T-helper 2 cell treated with Interferon-gamma antibody and Interleukin-4, amounts not matched to agents 5 μg/mL and 100 μg/mL, for 36 hours (primary cell): ENCODE measurements around the gene CHST15.

Experiments
- DNase-seq: peaks from one replicate; pipeline ENCODE4 v3.0.0; 2021; ENCODE audit warnings: low spot score
- H3K27ac Mint-ChIP-seq: one replicate; pipeline ENCODE4 v1.8.0; 2021; ENCODE audit warnings: mild to moderate bottlenecking, mixed read lengths
- H3K27me3 Mint-ChIP-seq: one replicate; pipeline ENCODE4 v1.8.0; 2021; ENCODE audit warnings: low read depth, mixed read lengths
- H3K36me3 Mint-ChIP-seq: one replicate; pipeline ENCODE4 v1.8.0; 2021; ENCODE audit warnings: low read depth, mixed read lengths
- H3K4me1 Mint-ChIP-seq: one replicate; pipeline ENCODE4 v1.8.0; 2021; ENCODE audit warnings: low read depth, mixed read lengths
- H3K4me3 Mint-ChIP-seq: one replicate; pipeline ENCODE4 v1.8.0; 2022; ENCODE audit warnings: mild to moderate bottlenecking, moderate library complexity, mixed read lengths
- H3K9me3 Mint-ChIP-seq: one replicate; pipeline ENCODE4 v1.8.0; 2021; ENCODE audit warnings: mixed read lengths

The CHST15 gene

DNA sequence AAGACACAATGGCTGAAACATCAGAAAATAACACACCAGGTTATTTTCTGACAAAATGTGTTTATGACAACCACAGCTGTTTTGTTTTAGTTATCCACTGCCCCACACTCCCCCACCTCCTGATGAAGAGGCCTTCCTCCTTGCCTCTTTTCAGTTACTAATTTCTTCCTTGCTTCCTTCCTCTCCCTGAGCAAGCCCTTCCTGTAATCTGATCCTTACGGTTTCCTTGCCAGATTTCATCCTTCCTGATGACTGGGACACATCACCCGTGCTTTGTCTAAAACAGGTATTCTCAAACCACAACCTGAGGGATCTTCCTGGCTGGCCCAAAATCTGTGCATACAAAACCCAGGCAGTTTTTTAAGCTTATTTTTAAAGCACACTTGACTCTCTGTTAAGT is 39.4 kb downstream of the CHST15 start:
- Mint-ChIP-seq H3K36me3 (no peaks in the 10 kb centered on the region), H3K9me3 (no peaks in the 10 kb centered on the region), H3K27ac (no peak overlapping the region), H3K4me3 (no peak overlapping the region), H3K27me3 (peaks cover 3% of the 10 kb centered on the region), H3K4me1 (no peaks in the 10 kb centered on the region)
- no peak for DNase-seq

DNA sequence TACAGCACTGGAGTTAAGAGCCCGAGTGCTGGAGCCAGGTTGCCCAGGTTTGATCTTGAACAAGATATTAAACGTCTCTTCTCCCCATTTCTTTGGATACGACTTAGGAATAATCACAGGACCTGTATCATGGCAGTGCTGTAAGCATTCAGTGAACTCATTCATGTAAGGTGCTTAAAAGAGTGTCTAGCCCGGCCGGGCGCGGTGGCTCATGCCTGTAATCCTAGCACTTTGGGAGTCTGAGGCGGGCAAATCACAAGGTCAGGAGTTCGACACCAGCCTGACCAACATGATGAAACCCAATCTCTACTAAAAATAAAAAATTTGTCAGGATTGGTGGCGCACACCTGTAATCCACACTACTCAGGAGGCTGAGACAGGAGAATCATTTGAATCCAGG is 40.8 kb downstream of the CHST15 start:
- no peaks in the 10 kb centered on the region for H3K4me1 Mint-ChIP-seq
- no peak overlapping the region for H3K4me3 Mint-ChIP-seq
- DNase-seq = no peak
- no peak overlapping the region for H3K27ac Mint-ChIP-seq
- peaks cover 3% of the 10 kb centered on the region for H3K27me3 Mint-ChIP-seq
- no peaks in the 10 kb centered on the region for H3K36me3 Mint-ChIP-seq
- no peaks in the 10 kb centered on the region for H3K9me3 Mint-ChIP-seq

DNA sequence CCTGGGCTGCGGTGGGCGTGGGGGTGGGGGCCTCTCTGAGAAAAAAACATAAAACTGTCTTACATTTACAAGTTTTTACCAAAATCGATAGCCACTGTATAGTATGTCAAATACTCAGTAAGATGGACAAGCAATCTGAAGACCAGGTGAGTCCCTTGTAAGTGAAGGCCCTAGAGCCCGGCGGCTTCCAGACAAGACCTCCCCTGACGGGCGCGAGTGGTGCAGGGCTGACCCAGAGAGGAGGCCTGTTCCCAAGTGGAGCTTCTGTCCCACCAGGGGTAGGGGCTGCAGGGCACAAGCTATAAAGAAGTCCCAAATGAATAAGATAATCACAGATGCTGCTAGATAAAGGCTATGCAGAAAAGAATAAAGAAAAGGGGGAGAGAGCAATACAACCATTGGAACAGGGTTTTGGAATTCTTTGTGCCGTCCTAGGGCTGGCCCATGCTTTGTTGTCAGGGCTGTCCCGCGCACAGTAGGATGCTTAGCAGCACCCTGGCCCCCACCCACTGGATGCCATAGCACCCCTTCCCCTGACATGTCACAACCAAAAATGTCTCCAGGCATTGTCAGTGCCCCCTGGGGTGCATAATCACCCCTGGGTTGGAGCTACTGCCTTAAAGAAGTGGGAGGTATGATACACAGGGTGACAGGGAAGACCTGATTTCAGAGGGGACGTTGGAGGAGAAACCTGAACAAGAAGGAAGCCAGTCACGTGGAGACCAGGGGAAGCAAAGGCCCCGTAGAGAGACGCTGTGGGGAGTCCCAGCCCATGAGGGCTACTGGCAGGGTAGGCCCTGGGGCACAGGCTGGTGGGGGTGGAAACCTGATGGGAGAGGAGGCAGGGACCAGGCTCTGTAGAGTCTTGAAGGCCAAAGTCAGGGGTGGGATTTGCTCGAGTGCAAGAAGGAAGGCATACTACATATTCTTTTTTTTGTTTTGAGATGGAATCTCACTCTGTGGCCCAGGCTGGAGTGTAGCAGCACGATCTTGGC is 43.1 kb downstream of the CHST15 start:
- no peak for DNase-seq
- Mint-ChIP-seq H3K27me3 (peaks cover 3% of the 10 kb centered on the region), H3K4me1 (no peaks in the 10 kb centered on the region), H3K36me3 (no peaks in the 10 kb centered on the region), H3K4me3 (no peak overlapping the region), H3K27ac (no peak overlapping the region), H3K9me3 (no peaks in the 10 kb centered on the region)

DNA sequence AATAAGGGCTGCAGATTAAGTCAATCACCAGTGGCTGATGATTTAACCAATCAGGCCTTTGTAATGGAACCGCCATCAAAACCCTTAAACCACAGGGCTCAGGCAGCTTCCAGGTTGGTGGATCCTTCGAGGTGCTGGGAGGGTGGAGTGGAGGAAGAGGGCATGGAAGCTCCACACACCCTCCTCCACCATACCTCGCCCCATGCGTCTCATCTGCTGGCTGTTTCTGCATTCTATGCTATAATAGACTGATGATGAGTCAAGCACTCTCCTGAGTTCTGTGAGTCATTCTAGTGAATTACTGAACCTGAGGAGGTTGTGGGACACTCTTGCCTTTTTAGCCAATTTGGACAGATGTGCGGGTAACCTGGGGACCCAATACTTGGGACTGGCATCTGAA is 43.9 kb downstream of the CHST15 start:
- no peaks in the 10 kb centered on the region for H3K9me3 Mint-ChIP-seq
- no peak overlapping the region for H3K4me3 Mint-ChIP-seq
- no peak for DNase-seq
- H3K4me1 Mint-ChIP-seq = no peaks in the 10 kb centered on the region
- H3K27ac Mint-ChIP-seq = no peak overlapping the region
- no peaks in the 10 kb centered on the region for H3K36me3 Mint-ChIP-seq
- peaks cover 5% of the 10 kb centered on the region for H3K27me3 Mint-ChIP-seq

DNA sequence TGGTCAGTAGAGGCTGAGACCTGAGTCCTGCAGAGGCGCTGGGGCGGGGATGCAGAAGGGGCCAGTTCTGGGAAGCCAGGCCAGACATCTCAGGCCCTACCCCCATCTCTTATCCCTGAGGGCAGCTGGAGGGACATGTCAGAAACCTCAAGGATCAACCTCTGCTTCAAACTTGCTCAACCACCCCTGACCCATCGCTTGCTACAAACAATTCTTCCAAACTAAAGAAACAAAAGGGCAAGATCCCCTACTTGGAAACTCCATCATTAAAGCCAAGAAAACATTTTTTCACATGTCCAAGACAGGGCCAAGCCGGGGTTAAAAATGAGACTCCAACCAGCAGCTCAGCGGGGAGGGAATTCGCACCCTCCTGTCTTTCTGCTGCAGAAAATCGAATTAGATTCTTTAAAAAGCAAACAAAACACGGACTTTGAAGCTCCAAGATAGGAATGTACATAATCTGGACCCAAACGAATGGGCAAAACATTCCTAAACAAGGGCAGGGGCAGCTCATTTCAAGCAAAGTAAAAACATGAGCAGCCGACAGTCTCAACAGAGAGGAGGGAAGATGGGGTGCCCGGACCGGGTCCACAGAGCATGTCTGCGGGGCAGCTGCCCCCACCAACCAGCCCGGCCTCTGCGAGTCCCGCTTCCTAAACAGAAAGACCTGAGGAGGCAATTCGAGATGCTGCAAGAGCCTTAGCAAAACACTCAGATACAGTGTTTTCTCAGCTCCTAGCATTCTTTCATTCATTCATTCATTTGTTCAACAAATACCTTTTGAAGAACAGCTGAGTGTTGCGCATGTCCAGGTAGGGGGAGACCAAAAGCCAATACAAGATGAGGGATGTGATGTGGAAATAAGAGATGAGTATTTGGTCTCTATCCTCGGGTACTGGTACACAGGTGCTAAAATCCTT is 44.8 kb downstream of the CHST15 start:
- peaks cover under 1% of the 10 kb centered on the region for H3K4me1 Mint-ChIP-seq
- DNase-seq = no peak
- peaks cover 2% of the 10 kb centered on the region for H3K27me3 Mint-ChIP-seq
- no peaks in the 10 kb centered on the region for H3K9me3 Mint-ChIP-seq
- H3K27ac Mint-ChIP-seq = no peak overlapping the region
- H3K36me3 Mint-ChIP-seq = no peaks in the 10 kb centered on the region
- no peak overlapping the region for H3K4me3 Mint-ChIP-seq

DNA sequence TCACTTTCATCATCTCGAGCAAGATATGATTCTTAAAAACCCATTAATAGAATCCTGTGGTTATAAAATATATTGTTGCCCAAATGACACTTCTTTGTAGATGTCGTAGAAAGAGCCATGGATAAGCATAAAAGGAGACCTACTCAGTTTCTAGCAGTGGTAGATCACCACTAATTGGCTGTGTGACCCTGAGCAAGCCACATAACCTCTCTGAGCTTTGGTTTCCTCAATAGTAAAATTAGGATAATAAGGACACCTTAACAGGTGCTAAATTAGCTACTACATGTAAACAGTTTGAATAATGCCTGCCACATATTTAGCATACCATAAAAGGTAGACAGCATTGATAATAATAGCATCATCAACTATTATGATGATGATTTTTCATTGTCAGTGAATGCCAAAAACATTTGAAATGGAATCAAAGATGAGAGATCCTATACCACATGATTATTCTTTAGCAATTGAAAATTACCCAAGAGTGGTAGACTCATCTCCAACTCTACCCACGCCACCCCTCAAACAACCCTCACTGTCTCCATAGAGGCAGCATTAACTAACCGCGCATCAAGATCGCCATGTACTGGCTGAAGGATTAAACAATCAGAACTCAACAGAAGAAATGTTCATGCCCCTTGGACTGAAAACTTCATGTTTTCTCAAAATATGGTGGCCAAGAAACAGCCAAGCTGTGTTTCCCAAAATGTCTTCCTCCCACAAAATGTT is 45.8 kb downstream of the CHST15 start:
- Mint-ChIP-seq H3K27ac (no peak overlapping the region), H3K4me3 (no peak overlapping the region), H3K27me3 (peaks cover 2% of the 10 kb centered on the region), H3K36me3 (no peaks in the 10 kb centered on the region), H3K9me3 (no peaks in the 10 kb centered on the region), H3K4me1 (peaks cover 9% of the 10 kb centered on the region)
- DNase-seq = no peak

DNA sequence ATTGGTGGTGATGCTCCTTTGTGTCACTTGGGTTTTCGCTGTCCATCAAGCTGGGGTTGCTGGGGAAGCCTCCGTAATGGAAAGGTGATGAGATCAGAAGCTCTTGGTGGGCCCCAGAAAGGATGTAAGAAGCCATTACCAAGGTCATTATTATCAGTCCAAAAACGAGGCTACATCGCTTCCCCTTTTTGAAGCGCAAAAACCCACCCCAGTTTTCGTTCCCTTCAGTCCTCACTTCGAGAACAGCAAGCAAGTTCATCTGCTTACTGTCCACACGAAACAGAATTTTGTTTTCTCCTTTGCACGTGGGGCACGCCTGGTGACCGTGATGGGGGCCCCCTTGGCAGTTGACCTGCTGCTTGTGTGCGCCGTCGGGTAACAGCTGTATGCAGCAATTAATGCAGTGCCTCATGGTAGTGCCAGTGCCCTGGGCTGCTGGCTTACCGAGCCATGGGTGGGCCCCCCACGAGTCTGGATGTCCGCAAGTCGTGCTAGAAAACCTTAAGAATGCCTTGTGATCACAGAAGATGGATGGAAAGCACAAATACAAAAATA is 47.5 kb downstream of the CHST15 start:
- no peaks in the 10 kb centered on the region for H3K36me3 Mint-ChIP-seq
- H3K4me1 Mint-ChIP-seq = peaks cover 9% of the 10 kb centered on the region
- H3K4me3 Mint-ChIP-seq = no peak overlapping the region
- peaks cover 4% of the 10 kb centered on the region for H3K27me3 Mint-ChIP-seq
- H3K27ac Mint-ChIP-seq = no peak overlapping the region
- no peak for DNase-seq
- H3K9me3 Mint-ChIP-seq = no peaks in the 10 kb centered on the region

DNA sequence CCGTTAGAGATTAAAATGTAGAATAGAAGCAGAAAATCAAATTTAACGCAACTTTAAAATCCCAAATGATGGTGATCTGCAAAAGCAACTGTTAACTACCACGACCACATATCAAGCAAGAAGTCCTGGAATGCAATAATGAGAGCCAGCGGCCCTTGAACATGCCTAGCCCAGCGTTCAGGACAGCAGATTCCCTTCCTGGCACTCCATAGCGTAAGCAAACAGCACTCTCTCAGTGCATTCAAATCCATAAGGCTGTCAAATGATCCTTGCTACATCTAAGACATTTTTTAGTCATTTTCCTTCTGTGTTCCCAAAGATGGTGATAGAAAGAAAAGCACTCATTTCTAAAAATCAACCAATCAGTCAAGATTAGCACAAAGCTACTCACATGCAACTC is 48.1 kb downstream of the CHST15 start:
- no peak for DNase-seq
- Mint-ChIP-seq H3K27me3 (peaks cover 7% of the 10 kb centered on the region), H3K4me1 (peaks cover 9% of the 10 kb centered on the region), H3K27ac (no peak overlapping the region), H3K36me3 (no peaks in the 10 kb centered on the region), H3K9me3 (no peaks in the 10 kb centered on the region), H3K4me3 (no peak overlapping the region)

DNA sequence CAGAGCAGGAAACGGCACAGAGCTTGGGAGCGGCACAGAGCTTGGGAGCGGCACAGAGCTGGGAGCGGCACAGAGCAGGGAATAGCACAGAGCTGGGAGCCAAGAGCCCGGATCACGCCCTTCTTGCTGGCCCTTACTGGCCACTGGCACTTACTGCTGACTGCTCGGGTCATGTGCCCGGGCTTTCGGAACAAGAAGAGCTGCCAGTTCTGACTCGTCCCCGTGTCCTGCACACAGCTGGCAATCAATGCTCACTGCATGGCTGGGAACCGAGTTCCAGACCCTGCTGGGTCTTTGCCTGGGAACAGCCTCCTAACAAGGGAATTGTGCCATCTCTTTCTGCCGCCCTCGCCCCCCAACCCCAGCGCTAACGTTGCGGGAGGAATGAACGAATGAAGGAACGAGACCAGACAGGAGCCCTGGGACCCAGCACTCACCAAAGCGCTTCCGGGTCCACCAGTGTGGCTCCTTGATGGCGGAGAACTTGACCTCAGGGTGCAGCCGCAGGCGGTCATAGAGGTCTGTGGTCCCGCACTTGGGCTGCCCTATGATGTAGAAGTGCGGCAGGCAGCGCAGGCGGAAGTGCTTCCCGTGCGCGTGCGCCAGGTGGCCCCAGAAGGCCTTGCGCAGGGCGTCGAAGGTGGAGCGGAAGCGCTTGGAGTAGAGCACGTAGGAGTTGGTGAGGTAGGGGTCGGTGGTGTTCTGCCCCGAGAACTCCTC is 49.1 kb downstream of the CHST15 start:
- H3K9me3 Mint-ChIP-seq = no peaks in the 10 kb centered on the region
- no peak for DNase-seq
- H3K4me3 Mint-ChIP-seq = no peak overlapping the region
- H3K27ac Mint-ChIP-seq = no peak overlapping the region
- no peaks in the 10 kb centered on the region for H3K36me3 Mint-ChIP-seq
- H3K27me3 Mint-ChIP-seq = peaks cover 7% of the 10 kb centered on the region
- peaks cover 9% of the 10 kb centered on the region for H3K4me1 Mint-ChIP-seq

DNA sequence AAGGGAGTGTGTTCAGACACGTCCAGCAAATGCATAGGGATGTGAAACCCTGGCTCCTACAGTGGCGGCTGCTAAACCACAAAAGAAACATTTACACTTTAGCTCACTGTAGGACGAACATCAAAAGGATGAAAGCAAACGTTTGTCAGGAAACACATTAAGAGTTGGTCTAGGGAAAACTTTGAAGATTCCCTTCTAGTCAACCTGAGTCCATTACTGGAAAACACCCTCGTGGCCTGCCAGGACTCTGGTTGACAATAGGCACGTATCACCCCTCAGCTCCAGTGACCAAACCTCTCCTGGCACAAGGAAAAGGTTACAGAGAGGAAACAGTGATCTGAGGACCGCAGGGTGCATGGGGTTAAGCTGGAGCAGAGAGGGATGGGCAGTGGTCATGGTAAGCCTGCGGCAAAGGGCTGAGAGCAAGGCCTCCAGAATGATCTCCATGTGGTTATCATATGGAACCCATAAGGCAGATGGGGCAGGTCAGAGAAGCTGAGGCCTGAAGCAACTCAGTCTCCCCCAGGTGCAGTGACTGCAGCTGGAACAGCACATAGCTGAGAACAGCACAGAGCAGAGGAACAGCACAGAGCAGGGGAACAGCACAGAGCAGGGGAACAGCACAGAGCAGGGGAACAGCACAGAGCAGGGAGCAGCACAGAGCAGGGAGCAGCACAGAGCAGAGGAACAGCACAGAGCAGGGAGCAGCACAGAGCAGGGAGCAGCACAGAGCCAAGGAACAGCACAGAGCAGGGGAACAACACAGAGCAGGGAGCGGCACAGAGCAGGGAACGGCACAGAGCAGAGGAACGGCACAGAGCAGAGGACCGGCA is 49.9 kb downstream of the CHST15 start:
- Mint-ChIP-seq H3K36me3 (no peaks in the 10 kb centered on the region), H3K27me3 (peaks cover 7% of the 10 kb centered on the region), H3K9me3 (no peaks in the 10 kb centered on the region), H3K4me1 (peaks cover 9% of the 10 kb centered on the region), H3K4me3 (no peak overlapping the region), H3K27ac (no peak overlapping the region)
- DNase-seq = no peak

DNA sequence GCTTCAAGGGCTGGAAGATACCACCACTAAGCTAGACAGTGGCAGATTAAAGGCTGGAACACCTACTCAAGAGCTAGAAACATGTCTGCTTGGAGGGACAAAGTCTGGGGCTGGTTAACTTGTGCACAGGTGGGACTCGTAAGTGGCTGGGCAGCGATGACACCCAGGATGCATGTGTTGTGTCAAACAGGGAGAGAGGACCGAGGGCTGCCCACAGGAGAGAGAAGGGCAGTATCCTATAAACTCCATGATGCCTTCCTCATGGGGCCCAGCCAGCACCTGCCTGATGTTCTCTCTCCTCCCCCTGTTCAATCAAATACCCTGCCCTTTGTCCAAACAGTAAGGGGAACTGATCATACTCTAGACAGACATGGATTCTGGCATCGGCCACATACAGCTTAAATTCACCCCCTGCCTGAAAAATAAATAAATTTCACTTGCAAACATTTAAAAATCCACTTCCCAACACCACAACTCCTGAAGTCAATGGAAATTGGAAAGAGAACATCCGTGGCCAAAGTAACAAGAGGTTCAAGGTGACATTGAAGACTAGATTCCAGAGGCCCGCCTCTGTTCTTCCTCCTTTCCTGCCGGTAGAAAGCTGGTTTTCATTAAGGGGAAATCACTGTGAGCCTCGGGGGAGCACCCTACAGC is 50.6 kb downstream of the CHST15 start:
- Mint-ChIP-seq H3K27ac (no peak overlapping the region), H3K4me3 (no peak overlapping the region), H3K36me3 (no peaks in the 10 kb centered on the region), H3K4me1 (peaks cover 9% of the 10 kb centered on the region), H3K9me3 (no peaks in the 10 kb centered on the region), H3K27me3 (peaks cover 7% of the 10 kb centered on the region)
- no peak for DNase-seq
